CD4-positive, alpha-beta T cell treated with Interleukin-10 for 1 hour (primary cell): ENCODE results near the gene LTV1.

Experiments
- DNase-seq: peaks from one replicate; pipeline ENCODE4 v3.0.0-alpha.2; 2020

Gene LTV1

DNA sequence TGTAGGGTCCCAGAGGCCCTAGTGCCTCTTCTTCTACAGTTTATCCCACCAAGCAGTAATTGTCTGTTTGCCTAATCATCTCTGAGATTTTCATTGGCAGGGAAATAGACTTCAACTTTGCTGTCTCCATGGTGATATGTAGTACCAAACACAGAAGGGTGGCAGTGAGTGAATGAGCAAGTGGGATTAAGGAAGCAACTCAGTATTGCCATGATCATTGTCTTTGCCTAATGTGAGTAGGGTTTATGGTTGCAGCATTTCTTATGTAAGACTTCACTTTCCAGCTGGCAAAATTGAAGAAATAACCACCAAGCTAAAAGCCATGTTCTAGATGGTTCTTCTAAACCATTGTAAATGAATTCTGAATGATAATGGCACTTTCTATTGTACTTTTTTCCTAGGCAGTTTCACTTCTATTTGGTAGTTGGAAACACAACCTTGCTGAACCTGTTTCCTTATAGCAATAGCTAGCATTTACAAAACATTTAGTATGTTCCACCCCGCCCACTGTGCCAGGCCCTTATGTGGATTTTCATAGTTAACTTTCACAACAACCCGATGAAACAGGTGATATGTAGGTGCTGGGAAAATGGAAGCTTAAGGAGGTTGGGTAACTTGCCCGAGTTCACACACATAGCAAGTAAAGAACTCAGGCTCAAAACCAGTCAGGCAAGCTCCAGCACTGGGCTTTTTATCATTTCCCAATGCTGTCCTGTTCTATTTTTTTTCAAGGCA lies 53.2 kb downstream of the LTV1 start:
- no peak for DNase-seq

DNA sequence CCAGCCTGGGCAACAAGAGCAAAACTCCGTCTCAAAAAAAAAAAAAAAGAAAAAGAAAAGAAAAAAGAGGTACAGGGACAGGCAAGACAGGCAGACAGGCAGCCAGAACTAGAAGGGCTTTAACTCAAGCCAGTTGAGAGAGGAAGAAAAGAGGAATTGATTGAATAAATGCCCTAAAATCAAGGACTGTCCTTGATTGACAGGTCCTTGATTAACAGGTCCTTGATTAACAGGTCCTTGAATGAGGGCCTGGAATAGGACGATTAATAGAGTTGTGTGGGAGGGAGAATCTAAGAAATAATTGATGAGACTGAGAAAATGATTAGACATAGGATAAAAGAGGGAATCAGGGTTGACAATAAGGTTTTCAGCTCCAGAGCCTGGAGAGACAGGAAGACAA lies 57.2 kb downstream of the LTV1 start:
- no peak for DNase-seq

DNA sequence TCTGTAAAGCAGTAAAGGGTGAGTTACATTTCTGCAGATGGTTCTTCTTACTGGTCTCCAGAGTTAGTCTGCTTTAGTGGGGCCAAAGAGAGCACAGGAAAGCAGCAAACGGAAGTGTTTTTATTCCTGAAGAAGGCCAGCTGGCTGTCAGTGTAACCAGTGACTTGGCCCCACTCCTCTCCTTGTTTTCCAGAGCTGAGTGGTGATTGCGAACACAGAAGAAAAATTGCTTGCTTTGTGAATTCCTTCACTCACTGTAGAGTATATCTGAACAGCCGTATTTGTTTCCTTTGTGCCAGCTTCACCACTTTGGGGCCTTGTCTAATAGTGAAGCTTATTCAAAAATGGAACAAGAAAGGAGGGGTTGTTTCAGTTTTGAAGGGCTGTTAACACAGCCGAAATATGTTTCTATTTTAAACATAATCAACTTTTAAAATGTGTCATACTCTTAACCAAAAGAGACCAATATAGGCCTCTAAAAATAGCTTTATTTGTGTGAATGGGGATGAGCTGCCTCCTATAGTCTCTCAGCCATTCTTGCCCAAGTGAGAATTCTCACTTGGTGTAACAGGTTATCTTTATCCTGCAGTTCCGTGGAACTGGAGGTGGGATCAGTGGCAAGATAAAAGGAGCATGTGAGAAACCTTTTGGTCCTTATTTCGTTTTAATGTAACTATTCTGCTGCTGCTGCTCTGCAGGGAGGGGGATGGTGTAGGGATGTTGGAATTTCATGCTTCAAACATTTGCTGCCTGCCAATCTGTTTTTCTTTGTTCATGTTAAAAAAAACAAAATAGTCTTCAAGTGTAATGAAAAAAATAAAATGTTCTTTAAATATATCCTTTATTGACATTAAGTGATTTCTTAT lies 59.0 kb downstream of the LTV1 start:
- DNase-seq = no peak

DNA sequence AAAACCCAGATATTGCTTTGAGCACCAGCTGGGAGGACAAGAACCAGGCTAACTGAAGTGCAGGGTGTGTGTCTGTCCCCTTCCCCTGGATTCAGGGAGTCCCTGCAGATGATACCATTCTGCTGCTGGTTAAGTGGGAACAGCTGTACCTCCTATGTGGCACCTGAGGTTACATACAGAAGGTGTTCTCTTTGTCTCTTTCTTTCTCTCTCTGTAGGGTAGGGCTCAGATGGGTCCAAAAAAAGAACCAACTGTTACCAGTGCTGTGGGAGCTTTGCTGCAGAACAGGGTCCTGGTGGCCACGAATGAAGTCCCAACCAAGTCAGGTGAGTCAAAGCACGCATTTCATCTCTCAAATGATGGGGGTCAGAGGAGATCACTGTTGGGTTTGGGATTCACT lies 59.7 kb downstream of the LTV1 start:
- no peak for DNase-seq

DNA sequence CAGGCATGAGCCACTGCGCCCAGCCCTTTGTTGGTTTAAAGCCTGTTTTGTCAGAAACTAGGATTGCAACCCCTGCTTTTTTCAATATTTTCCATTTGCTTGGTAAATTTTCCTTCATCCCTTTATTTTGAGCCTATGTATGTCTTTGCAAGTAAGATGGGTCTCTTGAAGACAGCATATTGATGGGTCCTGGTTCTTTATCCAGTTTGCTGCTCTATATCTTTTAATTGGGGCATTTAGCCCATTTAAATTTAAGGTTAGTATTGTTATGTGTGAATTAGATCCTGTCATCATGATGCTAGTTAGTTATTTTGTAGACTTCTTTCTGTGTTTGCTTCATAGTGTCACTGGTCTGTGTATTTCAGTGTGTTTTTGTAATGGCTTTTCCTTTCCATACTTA lies 67.9 kb downstream of the LTV1 start:
- DNase-seq = no peak

DNA sequence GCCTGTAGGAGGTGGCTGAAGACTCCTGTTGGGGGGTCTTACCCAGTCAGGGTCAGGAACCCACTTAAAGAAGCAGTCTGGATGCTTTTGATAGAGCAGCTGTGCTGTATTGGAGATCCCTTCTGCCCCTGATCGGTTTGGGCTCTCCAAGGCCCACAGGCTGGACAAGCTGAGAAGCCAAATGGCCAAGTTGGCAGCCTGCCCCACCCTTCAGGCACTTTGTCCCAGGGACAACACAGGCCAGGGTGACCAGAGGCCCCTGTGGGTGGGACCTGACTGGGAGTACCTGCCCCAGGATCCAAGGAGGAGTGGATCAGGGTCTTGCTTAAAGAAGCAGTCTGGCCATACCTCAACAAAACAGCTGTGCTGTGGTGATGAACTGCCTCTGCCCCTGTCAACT lies 69.5 kb downstream of the LTV1 start:
- DNase-seq = no peak
